ENCODE results near the gene CD101. TPM values are rescaled to one million over a fixed set of nuclear protein-coding genes. Genes with fewer than 3 reads are reported as not detected.

Gene CD101
- total and polyA plus RNA-seq, 2 experiments from 2014 or later, result 0.13 TPM; not detected in 1

DNA sequence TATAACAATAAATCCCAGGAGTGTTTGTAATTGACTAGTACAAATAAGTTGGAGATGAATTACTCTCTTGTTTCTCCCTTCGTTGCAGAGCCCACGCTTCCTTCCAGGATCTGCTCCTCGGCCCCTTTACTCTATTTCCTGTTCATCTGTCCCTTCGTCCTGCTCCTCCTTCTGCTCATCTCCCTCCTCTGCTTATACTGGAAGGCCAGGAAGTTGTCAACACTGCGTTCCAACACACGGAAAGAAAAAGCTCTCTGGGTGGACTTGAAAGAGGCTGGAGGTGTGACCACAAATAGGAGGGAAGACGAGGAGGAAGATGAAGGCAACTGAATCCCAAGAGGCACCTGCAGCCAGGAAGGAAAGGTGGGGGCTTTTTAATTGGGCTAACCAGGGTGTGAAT is 32.2 kb downstream of the CD101 start:
- Histone ChIP-seq H3K36me3 (replicated peaks; ENCODE audit: insufficient read depth, low read depth) (no peaks in the 10 kb centered on the region), H2AFZ (no peak overlapping the region), H3K27ac (no peak overlapping the region), H3K4me2 (no peak overlapping the region), H3K9me2 (replicated peaks; ENCODE audit: insufficient read depth) (no peaks in the 10 kb centered on the region), H4K20me1 (ENCODE audit: insufficient read depth, poor library complexity, severe bottlenecking) (no peaks in the 10 kb centered on the region), H3K79me2 (no peaks in the 10 kb centered on the region), H3K27me3 (no peaks in the 10 kb centered on the region), H3K4me3 (no peak overlapping the region), H3K9me3 (ENCODE audit: low read depth) (no peaks in the 10 kb centered on the region), H3K4me1 (ENCODE audit: insufficient read depth) (peaks cover 4% of the 10 kb centered on the region)
- 89% methylated on average over 7 of the region's 7 CpGs for WGBS (ENCODE audit: low lambda C conversion rate, missing lambda C conversion rate)
- no peak for TF ChIP-seq EZH2phosphoT487 (IDR thresholded peaks at IDR 0.05; ENCODE audit: low read depth, severe bottlenecking, unreplicated experiment)
- TF ChIP-seq, protein P1, sequence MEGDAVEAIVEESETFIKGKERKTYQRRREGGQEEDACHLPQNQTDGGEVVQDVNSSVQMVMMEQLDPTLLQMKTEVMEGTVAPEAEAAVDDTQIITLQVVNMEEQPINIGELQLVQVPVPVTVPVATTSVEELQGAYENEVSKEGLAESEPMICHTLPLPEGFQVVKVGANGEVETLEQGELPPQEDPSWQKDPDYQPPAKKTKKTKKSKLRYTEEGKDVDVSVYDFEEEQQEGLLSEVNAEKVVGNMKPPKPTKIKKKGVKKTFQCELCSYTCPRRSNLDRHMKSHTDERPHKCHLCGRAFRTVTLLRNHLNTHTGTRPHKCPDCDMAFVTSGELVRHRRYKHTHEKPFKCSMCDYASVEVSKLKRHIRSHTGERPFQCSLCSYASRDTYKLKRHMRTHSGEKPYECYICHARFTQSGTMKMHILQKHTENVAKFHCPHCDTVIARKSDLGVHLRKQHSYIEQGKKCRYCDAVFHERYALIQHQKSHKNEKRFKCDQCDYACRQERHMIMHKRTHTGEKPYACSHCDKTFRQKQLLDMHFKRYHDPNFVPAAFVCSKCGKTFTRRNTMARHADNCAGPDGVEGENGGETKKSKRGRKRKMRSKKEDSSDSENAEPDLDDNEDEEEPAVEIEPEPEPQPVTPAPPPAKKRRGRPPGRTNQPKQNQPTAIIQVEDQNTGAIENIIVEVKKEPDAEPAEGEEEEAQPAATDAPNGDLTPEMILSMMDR (IDR thresholded peaks at IDR 0.05; ENCODE audit: poor library complexity), result no peak
- no peak for TF ChIP-seq EZH2 (IDR thresholded peaks at IDR 0.05; ENCODE audit: borderline replicate concordance)
- no peak for DNase-seq (ENCODE audit: low spot score)

DNA sequence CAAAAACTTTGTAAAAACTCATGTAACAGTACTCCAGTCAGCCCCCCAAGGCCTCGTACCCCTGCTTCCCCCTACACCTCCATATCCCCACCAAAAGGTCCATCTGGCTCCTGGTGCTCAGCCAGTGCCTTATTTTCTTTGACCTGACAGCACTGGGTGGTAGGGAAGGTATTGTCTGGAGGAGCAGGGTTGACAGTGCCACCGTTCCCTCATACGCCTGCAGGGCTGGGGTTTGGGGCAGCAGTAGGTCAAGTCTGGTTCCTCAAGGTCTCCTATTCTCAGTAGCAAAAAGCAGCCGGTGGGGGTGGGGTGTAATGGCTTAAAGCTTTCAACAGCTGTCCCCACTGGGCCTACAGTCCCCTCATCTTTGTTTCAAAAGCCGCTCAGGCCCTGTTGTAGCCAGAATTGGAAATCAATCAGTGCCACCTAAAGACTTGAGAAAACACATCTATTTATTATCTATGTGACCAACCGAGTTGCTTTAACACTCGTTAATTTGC is 33.3 kb downstream of the CD101 start:
- no peak overlapping the region for H2AFZ ChIP-seq
- H3K9me3 ChIP-seq (ENCODE audit: low read depth), result no peaks in the 10 kb centered on the region
- no peaks in the 10 kb centered on the region for H3K9me2 ChIP-seq (replicated peaks; ENCODE audit: insufficient read depth)
- H3K27me3 ChIP-seq, result no peaks in the 10 kb centered on the region
- no peak for DNase-seq (ENCODE audit: low spot score)
- H3K27ac ChIP-seq, result no peak overlapping the region
- H3K79me2 ChIP-seq, result no peaks in the 10 kb centered on the region
- TF ChIP-seq, protein P1 (IDR thresholded peaks at IDR 0.05; ENCODE audit: poor library complexity), result no peak
- no peak for TF ChIP-seq EZH2phosphoT487 (IDR thresholded peaks at IDR 0.05; ENCODE audit: low read depth, severe bottlenecking, unreplicated experiment)
- TF ChIP-seq EZH2 (IDR thresholded peaks at IDR 0.05; ENCODE audit: borderline replicate concordance), result no peak
- H3K4me2 ChIP-seq, result no peak overlapping the region
- no peaks in the 10 kb centered on the region for H4K20me1 ChIP-seq (ENCODE audit: insufficient read depth, poor library complexity, severe bottlenecking)
- H3K4me3 ChIP-seq, result no peak overlapping the region
- WGBS (ENCODE audit: low lambda C conversion rate, missing lambda C conversion rate), result 86% methylated on average over 7 of the region's 7 CpGs
- peaks cover 4% of the 10 kb centered on the region for H3K4me1 ChIP-seq (ENCODE audit: insufficient read depth)
- H3K36me3 ChIP-seq (replicated peaks; ENCODE audit: insufficient read depth, low read depth), result no peaks in the 10 kb centered on the region

DNA sequence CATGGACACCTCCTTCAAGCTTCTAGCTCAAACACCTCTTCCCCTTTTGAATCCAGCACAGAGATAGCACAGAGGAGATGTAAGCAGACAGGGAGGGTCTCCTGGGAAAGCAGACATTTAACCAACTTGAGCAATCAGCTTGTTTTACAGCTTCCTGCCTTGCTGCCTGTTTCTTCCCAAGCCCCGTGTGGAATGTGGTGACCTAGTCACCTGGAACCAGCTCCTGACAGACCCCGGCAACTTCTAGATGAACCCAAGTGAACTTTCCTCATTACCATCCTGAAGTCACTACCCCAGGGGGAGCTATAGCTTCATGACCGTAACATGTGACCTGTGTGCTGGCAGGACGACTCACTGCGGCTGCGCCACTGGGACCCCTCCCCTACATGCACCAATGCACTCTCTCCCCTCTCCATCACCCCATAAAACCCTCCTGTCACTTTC is 34.5 kb downstream of the CD101 start:
- no peaks in the 10 kb centered on the region for H3K36me3 ChIP-seq (replicated peaks; ENCODE audit: insufficient read depth, low read depth)
- H4K20me1 ChIP-seq (ENCODE audit: insufficient read depth, poor library complexity, severe bottlenecking), result no peaks in the 10 kb centered on the region
- no peaks in the 10 kb centered on the region for H3K9me2 ChIP-seq (replicated peaks; ENCODE audit: insufficient read depth)
- H3K27ac ChIP-seq, result peak overlapping the region; percentile 85
- H3K79me2 ChIP-seq, result no peaks in the 10 kb centered on the region
- no peaks in the 10 kb centered on the region for H3K27me3 ChIP-seq
- H2AFZ ChIP-seq, result no peak overlapping the region
- H3K4me1 ChIP-seq (ENCODE audit: insufficient read depth), result peaks cover 4% of the 10 kb centered on the region
- H3K9me3 ChIP-seq (ENCODE audit: low read depth), result no peaks in the 10 kb centered on the region
- peak overlapping the region; percentile 38 for H3K4me2 ChIP-seq
- WGBS (ENCODE audit: low lambda C conversion rate, missing lambda C conversion rate), result 63% methylated on average over 6 of the region's 6 CpGs
- peak; percentile 30 for DNase-seq (ENCODE audit: low spot score)
- TF ChIP-seq, protein P1 (IDR thresholded peaks at IDR 0.05; ENCODE audit: poor library complexity), result peak; percentile 9
- no peak for TF ChIP-seq EZH2phosphoT487 (IDR thresholded peaks at IDR 0.05; ENCODE audit: low read depth, severe bottlenecking, unreplicated experiment)
- no peak for TF ChIP-seq EZH2 (IDR thresholded peaks at IDR 0.05; ENCODE audit: borderline replicate concordance)
- no peak overlapping the region for H3K4me3 ChIP-seq
